ENCODE results near the gene NTRK1.

Gene NTRK1

GRCh38 chr1:156852418-156852874, 8.2 kb upstream of the NTRK1 start:
- H3K27ac ChIP-seq: no peak overlapping the region
- DNase-seq (ENCODE audit: low spot score): no peak
- CTCF ChIA-PET: interaction anchor here (1.1 to 1.4 kb wide), 2 partner anchors 14 to 15 kb away, joined by 3 read pairs; no protein-coding TSS in a partner anchor
- TF ChIP-seq, protein P1, sequence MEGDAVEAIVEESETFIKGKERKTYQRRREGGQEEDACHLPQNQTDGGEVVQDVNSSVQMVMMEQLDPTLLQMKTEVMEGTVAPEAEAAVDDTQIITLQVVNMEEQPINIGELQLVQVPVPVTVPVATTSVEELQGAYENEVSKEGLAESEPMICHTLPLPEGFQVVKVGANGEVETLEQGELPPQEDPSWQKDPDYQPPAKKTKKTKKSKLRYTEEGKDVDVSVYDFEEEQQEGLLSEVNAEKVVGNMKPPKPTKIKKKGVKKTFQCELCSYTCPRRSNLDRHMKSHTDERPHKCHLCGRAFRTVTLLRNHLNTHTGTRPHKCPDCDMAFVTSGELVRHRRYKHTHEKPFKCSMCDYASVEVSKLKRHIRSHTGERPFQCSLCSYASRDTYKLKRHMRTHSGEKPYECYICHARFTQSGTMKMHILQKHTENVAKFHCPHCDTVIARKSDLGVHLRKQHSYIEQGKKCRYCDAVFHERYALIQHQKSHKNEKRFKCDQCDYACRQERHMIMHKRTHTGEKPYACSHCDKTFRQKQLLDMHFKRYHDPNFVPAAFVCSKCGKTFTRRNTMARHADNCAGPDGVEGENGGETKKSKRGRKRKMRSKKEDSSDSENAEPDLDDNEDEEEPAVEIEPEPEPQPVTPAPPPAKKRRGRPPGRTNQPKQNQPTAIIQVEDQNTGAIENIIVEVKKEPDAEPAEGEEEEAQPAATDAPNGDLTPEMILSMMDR (conservative IDR thresholded peaks at IDR 0.05; ENCODE audit: low read depth): no peak
- POLR2A ChIA-PET (ENCODE audit: low non-redundant PET): no interaction called here

DNA sequence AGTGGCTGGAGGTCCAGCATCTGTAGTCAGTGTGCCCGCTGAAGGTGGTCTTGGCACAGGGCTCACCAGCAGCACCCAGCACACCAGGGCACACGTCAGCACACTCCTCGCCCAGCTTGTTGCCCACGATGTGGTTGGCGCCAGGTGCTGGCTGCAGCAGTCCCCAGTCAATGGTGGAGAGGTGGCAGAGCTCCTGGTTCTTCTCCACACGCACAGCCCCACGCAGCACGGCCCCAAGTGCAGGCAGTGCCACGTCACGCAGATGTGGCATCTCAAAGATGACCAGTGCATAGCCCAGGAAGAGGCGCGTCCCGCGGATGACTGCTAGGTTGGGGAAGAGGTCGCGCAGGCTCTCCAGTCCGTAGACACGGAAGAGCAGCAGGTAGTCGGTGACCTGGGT, 6.9 kb upstream of the NTRK1 start:
- DNase-seq (ENCODE audit: low spot score): no peak
- H3K27ac ChIP-seq: no peak overlapping the region
- CTCF ChIA-PET: no interaction called here
- POLR2A ChIA-PET (ENCODE audit: low non-redundant PET): no interaction called here
- TF ChIP-seq, protein P1 (conservative IDR thresholded peaks at IDR 0.05; ENCODE audit: low read depth): no peak

DNA sequence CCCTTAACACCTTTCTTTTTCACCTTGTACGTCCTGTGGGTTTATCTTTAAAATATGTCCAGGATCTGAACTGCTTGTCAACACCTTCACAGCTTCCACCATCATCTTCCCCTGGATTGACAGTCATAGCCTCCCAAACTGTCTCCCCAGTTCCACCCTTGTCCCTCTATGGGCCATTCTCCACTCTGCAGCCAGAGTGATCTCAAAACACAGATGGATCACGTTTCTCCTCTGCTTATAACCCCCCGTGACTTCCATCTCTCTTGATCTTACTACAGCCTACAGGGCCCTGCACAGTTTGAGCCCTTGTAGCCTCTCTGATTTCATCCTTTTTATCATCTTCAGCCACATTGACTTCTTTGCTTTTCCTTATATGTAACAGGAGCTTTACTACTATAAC, 6.0 kb upstream of the NTRK1 start:
- TF ChIP-seq, protein P1 (conservative IDR thresholded peaks at IDR 0.05; ENCODE audit: low read depth): no peak
- H3K27ac ChIP-seq: no peak overlapping the region
- POLR2A ChIA-PET (ENCODE audit: low non-redundant PET): no interaction called here
- CTCF ChIA-PET: no interaction called here
- no peak for DNase-seq (ENCODE audit: low spot score)

DNA sequence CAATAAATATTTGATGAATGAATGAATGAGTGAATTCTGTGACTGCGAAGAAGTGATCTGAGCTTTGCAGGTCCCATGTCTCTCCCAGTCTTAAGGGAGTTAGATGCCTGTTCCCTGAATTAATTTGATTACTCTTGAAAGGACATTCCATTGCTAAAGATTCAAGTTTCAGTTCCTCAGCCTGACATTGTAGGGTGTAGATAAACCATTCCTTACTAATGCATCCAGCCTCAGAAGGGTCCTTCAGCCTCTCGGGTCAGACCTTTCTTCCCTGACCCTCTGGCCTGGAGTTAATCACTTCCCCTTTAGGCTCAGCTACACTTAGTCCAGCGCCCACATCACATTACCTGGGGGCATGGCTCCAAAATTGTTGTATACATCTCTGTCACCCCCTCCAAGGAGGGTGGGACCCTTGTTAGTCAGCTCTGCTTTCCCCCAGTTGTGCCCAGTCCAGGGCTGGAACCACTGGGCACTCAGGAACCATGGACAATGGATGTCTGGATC, 4.3 kb upstream of the NTRK1 start:
- H3K27ac ChIP-seq: no peak overlapping the region
- TF ChIP-seq, protein P1 (conservative IDR thresholded peaks at IDR 0.05; ENCODE audit: low read depth): no peak
- ChIA-PET CTCF (interaction anchor here (0.5 to 1.6 kb wide), 4 partner anchors 36 to 191 kb away, joined by 3 to 4 read pairs (median 3); no protein-coding TSS in a partner anchor), POLR2A (ENCODE audit: low non-redundant PET) (no interaction called here)
- DNase-seq (ENCODE audit: low spot score): no peak

DNA sequence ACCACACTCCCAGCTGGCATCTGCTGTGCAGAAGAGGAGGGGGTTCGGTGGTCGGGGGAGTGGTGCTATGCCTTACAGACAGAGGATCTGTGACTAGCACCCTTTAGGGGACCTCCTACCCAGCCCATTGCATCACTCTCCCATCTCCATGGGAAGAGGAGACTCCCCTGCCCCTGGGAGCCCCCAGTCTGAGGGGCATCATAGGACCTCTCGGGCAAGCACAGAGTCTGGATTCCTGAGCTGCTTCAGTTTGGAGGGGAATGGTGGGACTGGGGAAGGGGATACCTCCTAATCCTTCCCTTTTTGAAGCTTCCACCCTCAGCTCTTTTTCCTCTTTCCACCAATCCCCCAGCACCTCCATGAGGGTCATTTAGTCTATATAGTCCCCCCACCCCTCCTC, 3.1 kb upstream of the NTRK1 start:
- CTCF ChIA-PET: interaction anchor here (0.6 to 5.1 kb wide), 8 partner anchors 19 to 199 kb away, joined by 3 to 53 read pairs (median 3); no protein-coding TSS in a partner anchor
- TF ChIP-seq, protein P1 (conservative IDR thresholded peaks at IDR 0.05; ENCODE audit: low read depth): no peak
- POLR2A ChIA-PET (ENCODE audit: low non-redundant PET): no interaction called here
- no peak for DNase-seq (ENCODE audit: low spot score)
- no peak overlapping the region for H3K27ac ChIP-seq

DNA sequence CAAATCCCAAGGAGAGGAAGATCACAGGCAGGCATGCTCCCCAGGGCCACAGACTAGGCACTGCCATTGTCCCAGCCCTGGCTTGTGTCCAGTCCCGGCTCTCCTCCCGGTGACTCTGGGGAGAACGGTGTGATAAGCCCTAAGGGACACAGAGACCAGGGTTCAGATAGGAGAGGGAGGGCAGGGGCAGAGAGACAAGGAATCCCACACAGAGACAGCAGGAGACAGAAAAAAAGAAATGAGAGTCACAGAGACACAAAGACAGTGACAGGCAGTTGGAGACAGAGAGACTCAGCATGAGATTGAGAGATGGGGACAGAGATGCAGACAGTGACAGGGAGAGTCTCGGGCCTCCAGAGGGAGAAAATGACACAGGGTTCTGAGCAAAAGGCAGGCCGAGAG, 2.1 kb upstream of the NTRK1 start:
- no peak for DNase-seq (ENCODE audit: low spot score)
- CTCF ChIA-PET: interaction anchor here (0.5 to 5.1 kb wide), 7 partner anchors 20 to 168 kb away, joined by 3 to 53 read pairs (median 5); no protein-coding TSS in a partner anchor
- no peak overlapping the region for H3K27ac ChIP-seq
- POLR2A ChIA-PET (ENCODE audit: low non-redundant PET): no interaction called here
- TF ChIP-seq, protein P1 (conservative IDR thresholded peaks at IDR 0.05; ENCODE audit: low read depth): no peak
